Spleen (tissue), 11 donors: Measurements from ENCODE around the gene TAOK2. TPM values are rescaled to one million over a fixed set of nuclear protein-coding genes. Genes with fewer than 3 reads are reported as not detected.

Experiments
- DNase-seq: peaks from one replicate; pipeline ENCODE4 v3.0.0-alpha.2; 2020
- H3K27ac ChIP-seq, 8 donors: fragments of 200-600 bp; sonication (generic) in 7 of 8; 1 replicate in 4 of 8; 2 replicates in 4 of 8; pipeline versions ENCODE4 v1.5.0 to v1.8.0; 2016 to 2021; ENCODE audit warnings: inconsistent platforms in 4 of 8, mild to moderate bottlenecking in 4 of 8, moderate library complexity in 1 of 8
- H3K27me3 ChIP-seq, 7 donors: fragments of 200-600 bp; sonication (generic) in 6 of 7; replicated peaks in 1 of 7; 1 replicate in 4 of 7; 2 replicates in 3 of 7; pipeline versions ENCODE4 v1.5.0 to v1.8.0; 2016 to 2021; ENCODE audit warnings: inconsistent platforms in 3 of 7, mild to moderate bottlenecking in 1 of 7
- H3K36me3 ChIP-seq, 6 donors: fragments of 200-600 bp; sonication (generic) in 5 of 6; 1 replicate in 4 of 6; 2 replicates in 2 of 6; pipeline versions ENCODE4 v1.5.0 to v1.8.0; 2016 to 2021; ENCODE audit warnings: inconsistent platforms in 2 of 6
- H3K4me1 ChIP-seq, 6 donors: fragments of 200-600 bp; sonication (generic) in 5 of 6; 1 replicate in 3 of 6; 2 replicates in 3 of 6; pipeline versions ENCODE4 v1.5.0 to v1.8.0; 2016 to 2021; ENCODE audit warnings: inconsistent platforms in 3 of 6
- H3K4me3 ChIP-seq, 8 donors: fragments of 200-600 bp; sonication (generic) in 7 of 8; 1 replicate in 4 of 8; 2 replicates in 4 of 8; pipeline versions ENCODE4 v1.5.0 to v1.8.0; 2016 to 2021; ENCODE audit warnings: inconsistent platforms in 4 of 8, mild to moderate bottlenecking in 4 of 8, moderate library complexity in 2 of 8
- H3K9me3 ChIP-seq, 8 donors: fragments of 200-600 bp; sonication (generic) in 7 of 8; 1 replicate in 4 of 8; 2 replicates in 4 of 8; pipeline versions ENCODE4 v1.5.0 to v1.8.0; 2016 to 2021; ENCODE audit warnings: inconsistent platforms in 4 of 8
- CTCF ChIP-seq, 11 experiments: fragments of 200-600 bp in 7 of 11; fragments of 450-650 bp in 4 of 11; sonication (generic) in 4 of 11; IDR thresholded peaks in 8 of 11; conservative IDR thresholded peaks in 3 of 11; 1 replicate in 7 of 11; 2 replicates in 4 of 11; pipeline versions ENCODE4 v1.4.0 to v1.8.0; 2016 to 2021; ENCODE audit warnings: antibody characterized with exemption in 11 of 11, inconsistent platforms in 4 of 11, mild to moderate bottlenecking in 1 of 11
- POLR2A ChIP-seq, 3 donors: fragments of 450-650 bp; IDR thresholded peaks; one replicate each; pipeline ENCODE4 v1.5.1; 2017; ENCODE audit warnings: antibody characterized with exemption in 3 of 3, mild to moderate bottlenecking in 1 of 3
- POLR2AphosphoS5 ChIP-seq, 3 donors: sonication (generic); formaldehyde crosslinking; IDR thresholded peaks; one replicate each; pipeline ENCODE4 v1.5.1; 2017; ENCODE audit warnings: antibody characterized with exemption in 3 of 3
- WGBS, 5 donors: extraction: QIAGEN DNeasy Blood & Tissue Kit in 3 of 5; methylation state at CpG; one replicate each; pipeline versions ENCODE4 v1.1.5 to v1.1.7; 2013 to 2018; 5-methylcytosine and 5-hydroxymethylcytosine counted together
- intact Hi-C: fragments of 100-400 bp; cut with DNase I; formaldehyde crosslinking; loops from one replicate; pipeline ENCODE4 v1.15.0; 2023; ENCODE audit warnings: low total_unique reads
- polyA plus RNA-seq, 3 donors: library from polyadenylated mRNA; stranded (reverse); fragments of 200-250 nt; gene quantifications; one replicate each; pipeline ENCODE4 v1.2.1, GENCODE V29; 2013
- total RNA-seq, 7 donors: library from RNA; depleted of rRNA in 3 of 7; stranded (reverse); fragments of >200 nt in 3 of 7; fragmentation: NEBNext Ultra II Directional in 4 of 7; extraction: Animal tissue kit (Norgen Biotek cat#: 25700) in 4 of 7; gene quantifications; one replicate each; pipeline versions ENCODE4 v1.1.0 to v1.2.1, GENCODE V29; 2016 to 2021
- donor health status: healthy with polysubstance abuse.
- donor health status: DM: no; HTN: no; CAD: no; lungs with moderate emphysema.
- donor health status: DM: no; HTN: no; CAD: no.
- donor health status: Bipolar disorder and iron deficiency.
- donor health status: healthy.
- donor health status: DM: no; HTN: no; CAD: no.
- donor health status: DM: yes; HTN: yes; CAD: no.

Gene TAOK2
- total and polyA plus RNA-seq, 10 donors: 13.2 to 96.5 (median 71.6) TPM

GRCh38 chr16:29984137-29984763 is 10.6 kb downstream of the TAOK2 start:
- intact Hi-C loops: no loop called here
- WGBS, 5 donors: 74 to 96% (median 85%) methylated on average over 6 of the region's 6 CpGs
- Histone ChIP-seq H3K36me3 (peaks cover 7 to 100% (median 100%) of the 10 kb centered on the region in 6 donors), H3K4me1 (peaks cover 0 to 23% (median 15%) of the 10 kb centered on the region in 6 donors), H3K27ac (no peak overlapping the region), H3K9me3 (no peaks in the 10 kb centered on the region), H3K27me3 (no peaks in the 10 kb centered on the region), H3K4me3 (no peak overlapping the region)
- peak; percentile 24 for DNase-seq
- TF ChIP-seq POLR2A (IDR thresholded peaks at IDR 0.05) (no peak), POLR2AphosphoS5 (IDR thresholded peaks at IDR 0.05) (no peak), CTCF (IDR thresholded peaks at IDR 0.05 in 8 of 11, conservative IDR thresholded peaks at IDR 0.05 in 3 of 11) (no peak)

GRCh38 chr16:29984764-29985147 is 11.1 kb downstream of the TAOK2 start:
- Histone ChIP-seq H3K27me3 (no peaks in the 10 kb centered on the region), H3K9me3 (no peaks in the 10 kb centered on the region), H3K4me1 (peaks cover 0 to 18% (median 11%) of the 10 kb centered on the region in 6 donors), H3K4me3 (no peak overlapping the region), H3K27ac (no peak overlapping the region), H3K36me3 (peaks cover 7 to 100% (median 100%) of the 10 kb centered on the region in 6 donors)
- WGBS, 5 donors: 86 to 96% (median 92%) methylated on average over 5 of the region's 5 CpGs
- intact Hi-C loops: no loop called here
- no peak for TF ChIP-seq POLR2A (IDR thresholded peaks at IDR 0.05)
- TF ChIP-seq CTCF (IDR thresholded peaks at IDR 0.05 in 8 of 11, conservative IDR thresholded peaks at IDR 0.05 in 3 of 11): no peak
- TF ChIP-seq POLR2AphosphoS5 (IDR thresholded peaks at IDR 0.05): no peak
- no peak for DNase-seq

- DNase-seq: peak; percentile 61
- 93 to 96% (median 96%) methylated on average over 28 of the region's 28 CpGs for WGBS, 5 donors
- intact Hi-C loops: no loop called here
These were observed 11.7 kb downstream of the TAOK2 start for GRCh38 chr16:29985271-29985811.

GRCh38 chr16:29986231-29986630 is 12.6 kb downstream of the TAOK2 start:
- Histone ChIP-seq H3K36me3 (peaks cover 11 to 100% (median 100%) of the 10 kb centered on the region in 6 donors), H3K27ac (no peak overlapping the region), H3K4me1 (peaks cover 0 to 3% (median 2%) of the 10 kb centered on the region in 6 donors), H3K4me3 (no peak overlapping the region), H3K27me3 (no peaks in the 10 kb centered on the region), H3K9me3 (no peaks in the 10 kb centered on the region)
- no peak for TF ChIP-seq POLR2A (IDR thresholded peaks at IDR 0.05)
- TF ChIP-seq POLR2AphosphoS5 (IDR thresholded peaks at IDR 0.05): peak in 2 of 3 donors; percentile 9 to 31
- intact Hi-C loops: no loop called here
- WGBS, 5 donors: 94 to 97% (median 96%) methylated on average over 20 of the region's 20 CpGs
- peak; percentile 33 for DNase-seq

More at GRCh38 chr16:29985271-29985811, 11.7 kb downstream of the TAOK2 start:
- H3K27ac ChIP-seq: no peak overlapping the region
- H3K4me1 ChIP-seq: peaks cover 0 to 12% (median 8%) of the 10 kb centered on the region in 6 donors
- TF ChIP-seq POLR2A (IDR thresholded peaks at IDR 0.05) (no peak), POLR2AphosphoS5 (IDR thresholded peaks at IDR 0.05) (peak; percentile 1 to 60 (median 36))
- no peaks in the 10 kb centered on the region for H3K27me3 ChIP-seq
- no peaks in the 10 kb centered on the region for H3K9me3 ChIP-seq
- no peak overlapping the region for H3K4me3 ChIP-seq
- peaks cover 7 to 100% (median 100%) of the 10 kb centered on the region in 6 donors for H3K36me3 ChIP-seq

- TF ChIP-seq POLR2AphosphoS5 (IDR thresholded peaks at IDR 0.05): no peak
- no peak for TF ChIP-seq POLR2A (IDR thresholded peaks at IDR 0.05)
- TF ChIP-seq CTCF (IDR thresholded peaks at IDR 0.05 in 8 of 11, conservative IDR thresholded peaks at IDR 0.05 in 3 of 11): no peak
- Histone ChIP-seq H3K4me1 (no peaks in the 10 kb centered on the region), H3K27ac (no peak overlapping the region), H3K4me3 (no peak overlapping the region), H3K9me3 (no peaks in the 10 kb centered on the region), H3K36me3 (peaks cover 11 to 100% (median 100%) of the 10 kb centered on the region in 6 donors), H3K27me3 (no peaks in the 10 kb centered on the region)
- intact Hi-C loops: no loop called here
- 69 to 98% (median 96%) methylated on average over 3 to 5 of the region's 5 CpGs for WGBS, 5 donors
- DNase-seq: peak; percentile 43
These were observed 13.3 kb downstream of the TAOK2 start for GRCh38 chr16:29986931-29987330.
